ENCODE results near the gene SLC39A6. TPM values are rescaled to one million over a fixed set of nuclear protein-coding genes. Genes with fewer than 3 reads are reported as not detected.

The SLC39A6 gene
- total and polyA plus RNA-seq, 2 of the 13 experiments (the other 11 are each of a cell fraction or from before 2014, with no cell fraction given) = 41.7 to 59.2 TPM

DNA sequence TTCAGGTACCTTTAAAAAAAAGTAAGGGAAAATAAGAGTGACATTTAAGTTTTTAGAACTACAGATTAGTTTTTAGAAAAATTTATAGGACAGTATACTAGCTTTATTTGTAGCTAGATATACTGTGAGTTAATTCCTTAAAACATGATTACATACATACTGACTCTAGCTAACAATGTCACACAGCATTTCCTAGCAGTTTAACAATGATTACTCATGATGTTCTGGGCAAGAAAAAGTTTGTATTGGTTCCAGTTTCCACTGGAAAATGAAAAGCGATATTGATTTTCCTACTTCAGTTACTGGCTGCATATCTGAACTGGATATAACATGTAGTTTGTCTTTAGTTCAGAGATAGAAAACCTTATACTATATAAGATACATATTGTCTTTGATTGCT is 19.4 kb downstream of the SLC39A6 start (continued):
- no peak for TF ChIP-seq ZNF687 (CRISPR knock-in tag; IDR thresholded peaks at IDR 0.05)
- no peak for TF ChIP-seq NPAS2 (CRISPR knock-in tag; IDR thresholded peaks at IDR 0.05; ENCODE audit: borderline replicate concordance)
- no peak for TF ChIP-seq ZNF503 (CRISPR knock-in tag; IDR thresholded peaks at IDR 0.05)
- TF ChIP-seq PHB2 (IDR thresholded peaks at IDR 0.05; ENCODE audit: partially characterized antibody) = no peak
- no peak for TF ChIP-seq ZNF10 (CRISPR knock-in tag; IDR thresholded peaks at IDR 0.05; ENCODE audit: borderline replicate concordance, low read depth)
- TF ChIP-seq, protein P1, sequence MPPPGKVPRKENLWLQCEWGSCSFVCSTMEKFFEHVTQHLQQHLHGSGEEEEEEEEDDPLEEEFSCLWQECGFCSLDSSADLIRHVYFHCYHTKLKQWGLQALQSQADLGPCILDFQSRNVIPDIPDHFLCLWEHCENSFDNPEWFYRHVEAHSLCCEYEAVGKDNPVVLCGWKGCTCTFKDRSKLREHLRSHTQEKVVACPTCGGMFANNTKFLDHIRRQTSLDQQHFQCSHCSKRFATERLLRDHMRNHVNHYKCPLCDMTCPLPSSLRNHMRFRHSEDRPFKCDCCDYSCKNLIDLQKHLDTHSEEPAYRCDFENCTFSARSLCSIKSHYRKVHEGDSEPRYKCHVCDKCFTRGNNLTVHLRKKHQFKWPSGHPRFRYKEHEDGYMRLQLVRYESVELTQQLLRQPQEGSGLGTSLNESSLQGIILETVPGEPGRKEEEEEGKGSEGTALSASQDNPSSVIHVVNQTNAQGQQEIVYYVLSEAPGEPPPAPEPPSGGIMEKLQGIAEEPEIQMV (CRISPR knock-in tag; IDR thresholded peaks at IDR 0.05; ENCODE audit: low read depth) = no peak
- no peak for TF ChIP-seq GRHL1 (CRISPR knock-in tag; conservative IDR thresholded peaks at IDR 0.05)
- no peak for TF ChIP-seq ZNF790 (CRISPR knock-in tag; IDR thresholded peaks at IDR 0.05; ENCODE audit: borderline replicate concordance)
- no peak for TF ChIP-seq ZNF577 (CRISPR knock-in tag; IDR thresholded peaks at IDR 0.05; ENCODE audit: borderline replicate concordance, low read depth)
- no peak for TF ChIP-seq ZNF749 (CRISPR knock-in tag; IDR thresholded peaks at IDR 0.05; ENCODE audit: borderline replicate concordance)
- no peak for TF ChIP-seq ZNF180 (CRISPR knock-in tag; IDR thresholded peaks at IDR 0.05; ENCODE audit: borderline replicate concordance, low read depth)
